CD4-positive, alpha-beta T cell treated with Interleukin-1 beta for 1 hour (primary cell): ENCODE data around the gene AHNAK.

ENCODE experiments used
- DNase-seq, 2 donors: peaks; one replicate each; pipeline ENCODE4 v3.0.0-alpha.2; 2020 to 2022

The AHNAK gene

DNA sequence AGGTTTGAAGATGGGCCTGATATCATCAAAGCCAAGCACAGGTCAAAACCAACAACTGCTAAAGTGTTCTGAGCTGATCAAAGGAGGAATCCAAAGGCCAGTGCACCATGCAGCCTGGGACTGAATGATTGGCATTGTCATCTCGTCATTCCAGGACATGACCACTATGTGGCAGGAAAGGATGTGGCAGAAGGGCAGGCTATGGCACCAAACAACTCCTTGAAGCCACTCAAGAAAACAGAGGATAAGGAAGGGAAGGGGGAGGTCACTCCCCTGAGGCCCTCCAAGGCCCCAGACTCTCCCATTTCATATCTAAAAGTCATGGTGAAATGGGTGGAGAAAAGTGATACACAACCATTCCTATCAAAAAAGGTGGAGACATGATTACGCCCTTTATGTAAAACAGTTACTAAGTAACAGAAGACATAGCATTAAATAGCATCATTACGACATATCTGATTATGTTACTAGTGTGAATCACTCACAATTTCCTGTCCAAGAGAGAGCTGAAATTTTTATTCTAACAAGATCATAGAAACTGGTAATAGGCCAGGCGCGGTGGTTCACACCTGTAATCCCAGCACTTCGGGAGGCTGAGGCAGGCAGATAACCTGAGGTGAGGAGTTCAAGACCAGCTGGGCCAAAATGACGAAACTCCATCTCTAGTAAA, 49.3 kb downstream of the AHNAK start:
- peak; percentile 27 to 38 for DNase-seq

GRCh38 chr11:62496676-62497075, 49.9 kb downstream of the AHNAK start:
- DNase-seq = no peak

- DNase-seq = no peak
Observed at GRCh38 chr11:62494246-62494645, 52.4 kb downstream of the AHNAK start.

DNA sequence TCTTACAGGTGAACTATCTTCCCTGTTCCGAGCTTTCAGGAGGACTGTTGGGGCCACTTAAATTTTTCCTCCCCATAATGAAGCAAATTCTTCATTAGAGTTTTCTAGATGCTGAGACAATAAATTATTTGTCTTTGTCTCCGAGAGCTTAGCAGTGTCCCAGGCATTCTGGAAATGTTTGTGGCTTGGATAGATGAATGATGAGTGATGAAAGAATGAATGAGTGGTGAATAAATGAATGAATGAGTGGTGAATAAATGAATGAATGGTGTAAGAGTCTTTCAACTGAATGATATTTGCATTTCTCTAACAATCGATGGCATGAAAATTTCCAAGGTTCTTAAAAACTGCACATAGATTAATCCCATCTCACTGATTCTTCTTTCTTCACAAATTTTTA, 52.8 kb downstream of the AHNAK start:
- DNase-seq = no peak

DNA sequence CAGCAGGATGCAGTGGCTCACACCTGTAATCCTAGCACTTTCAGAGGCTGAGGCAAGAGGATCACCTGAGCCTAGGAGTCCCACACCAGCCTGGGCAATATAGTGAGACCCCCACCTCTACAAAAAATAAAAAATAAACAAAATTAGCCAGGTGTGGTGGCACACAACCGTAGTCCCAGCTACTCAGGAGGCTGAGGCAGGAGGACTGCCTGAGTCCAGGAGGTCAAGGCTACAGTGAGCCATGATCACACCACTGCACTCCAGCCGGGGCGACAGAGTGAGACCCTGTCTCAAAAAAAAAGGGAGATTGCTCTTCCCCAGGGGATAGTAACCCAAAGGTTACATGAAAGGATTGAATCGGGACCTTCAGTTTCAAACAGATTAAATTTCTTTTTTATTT, 54.0 kb downstream of the AHNAK start:
- no peak for DNase-seq

- no peak for DNase-seq
Observed at GRCh38 chr11:62491571-62492329, 54.9 kb downstream of the AHNAK start.

DNA sequence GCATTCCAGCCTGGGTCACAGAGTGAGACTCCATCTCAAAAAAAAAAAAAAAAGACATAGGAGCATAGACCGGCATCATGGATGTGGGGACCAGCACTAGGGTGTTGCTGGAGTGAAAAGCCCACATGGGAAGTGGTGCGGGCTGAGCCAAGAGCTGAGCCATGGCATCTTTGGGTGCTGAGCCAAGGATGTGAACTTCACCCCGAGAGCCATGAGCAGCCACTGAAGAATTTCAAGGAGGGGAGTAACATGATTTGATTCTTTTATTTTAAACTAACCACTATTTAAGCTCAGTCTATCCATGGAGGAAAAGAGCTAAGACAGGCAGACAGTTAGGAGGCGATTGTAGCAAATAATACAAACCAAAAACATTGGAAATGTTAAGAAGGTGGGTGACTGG, 57.4 kb downstream of the AHNAK start:
- DNase-seq = no peak

DNA sequence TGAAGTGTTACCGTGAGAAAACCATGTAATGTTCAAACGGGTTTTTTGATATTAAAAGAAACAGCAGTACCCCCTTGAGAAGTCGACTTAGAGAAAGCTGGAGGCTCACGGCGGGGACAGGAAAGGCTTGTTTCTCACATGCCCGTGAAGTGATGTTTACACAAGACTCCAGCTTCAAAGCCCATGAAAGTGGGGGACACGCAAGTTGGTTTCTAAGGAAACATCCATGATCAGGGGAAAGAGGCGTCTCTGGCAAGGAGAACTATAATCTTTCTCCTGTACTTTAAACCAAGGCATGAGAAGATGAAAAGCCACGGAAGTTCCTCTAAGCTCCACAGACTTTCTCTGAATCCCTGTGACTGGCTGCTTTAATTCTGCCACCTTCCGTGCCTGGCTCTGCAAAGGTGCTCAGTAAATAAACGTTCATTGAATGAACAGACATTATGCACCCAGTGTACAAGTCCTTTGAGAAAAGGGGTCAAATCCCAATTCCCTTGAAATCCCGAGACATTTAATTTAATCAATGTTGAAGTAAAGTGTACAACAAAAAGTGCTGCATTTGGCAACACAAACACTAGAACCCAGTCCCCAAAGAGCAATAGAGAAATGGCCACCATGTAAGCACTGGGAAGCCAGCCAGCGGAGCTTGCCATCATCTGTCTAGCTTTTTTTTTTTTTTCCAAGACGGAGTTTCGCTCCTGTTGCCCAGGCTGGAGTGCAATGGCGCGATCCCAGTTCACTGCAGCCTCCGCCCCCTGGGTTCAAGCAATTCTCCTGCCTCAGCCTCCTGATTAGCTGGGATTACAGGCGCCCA, 58.7 kb downstream of the AHNAK start:
- DNase-seq = no peak

DNA sequence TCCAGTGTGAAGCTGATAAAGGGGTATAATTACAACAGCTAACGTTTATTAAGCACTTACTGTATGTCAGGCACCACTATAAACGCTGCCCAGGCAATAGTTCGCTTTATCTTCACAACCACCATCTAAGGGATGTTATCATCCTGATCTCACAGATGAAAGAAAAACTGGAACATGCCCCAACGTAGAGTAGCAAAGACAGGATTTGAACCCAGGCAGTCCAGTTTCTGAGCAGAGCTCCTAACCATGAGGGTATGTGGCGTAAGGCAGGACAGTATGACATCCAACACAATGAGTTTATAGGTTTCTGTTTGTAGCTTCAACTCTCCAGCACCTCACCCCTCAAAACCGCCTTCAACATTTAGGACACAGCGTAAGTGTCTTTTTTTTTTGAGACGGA, 59.5 kb downstream of the AHNAK start:
- no peak for DNase-seq

DNA sequence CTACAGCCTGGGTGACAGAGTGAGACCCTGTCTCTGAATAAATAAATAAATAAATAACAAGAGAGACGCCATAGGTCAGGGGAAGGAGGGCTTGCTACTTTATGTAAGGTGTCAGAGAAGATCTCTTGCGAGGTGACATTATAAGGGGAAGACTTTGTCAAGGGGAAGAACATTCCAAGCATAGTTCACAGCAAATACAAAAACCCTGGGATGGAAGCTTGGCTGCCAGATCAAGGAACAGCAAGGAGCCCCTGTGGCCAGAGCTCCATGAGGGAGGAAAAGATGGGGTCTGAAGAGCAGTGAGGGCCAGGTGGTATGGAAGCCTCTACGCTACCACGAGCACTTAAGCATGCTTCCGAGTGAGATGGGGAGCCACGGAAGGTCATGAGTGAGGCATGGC, 62.3 kb downstream of the AHNAK start:
- DNase-seq = no peak

DNA sequence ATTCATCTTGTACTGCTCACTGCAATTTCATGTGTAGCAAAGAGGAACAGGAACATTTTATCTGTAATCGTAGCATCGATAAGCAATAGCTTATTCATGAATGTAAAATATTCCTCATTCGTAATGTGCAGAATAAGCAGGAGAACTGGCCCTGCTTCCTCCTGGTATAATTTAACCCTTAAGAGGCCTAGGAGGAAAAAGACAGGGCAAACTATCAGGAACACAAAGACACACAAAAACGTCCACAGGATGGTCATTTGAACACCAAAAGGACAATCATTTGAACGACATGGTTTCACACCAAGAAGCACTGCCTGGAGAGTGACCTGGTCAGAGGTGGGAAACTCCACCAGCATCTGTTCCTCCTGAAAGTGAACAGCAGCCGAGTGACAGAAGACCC, 63.9 kb downstream of the AHNAK start:
- no peak for DNase-seq

DNA sequence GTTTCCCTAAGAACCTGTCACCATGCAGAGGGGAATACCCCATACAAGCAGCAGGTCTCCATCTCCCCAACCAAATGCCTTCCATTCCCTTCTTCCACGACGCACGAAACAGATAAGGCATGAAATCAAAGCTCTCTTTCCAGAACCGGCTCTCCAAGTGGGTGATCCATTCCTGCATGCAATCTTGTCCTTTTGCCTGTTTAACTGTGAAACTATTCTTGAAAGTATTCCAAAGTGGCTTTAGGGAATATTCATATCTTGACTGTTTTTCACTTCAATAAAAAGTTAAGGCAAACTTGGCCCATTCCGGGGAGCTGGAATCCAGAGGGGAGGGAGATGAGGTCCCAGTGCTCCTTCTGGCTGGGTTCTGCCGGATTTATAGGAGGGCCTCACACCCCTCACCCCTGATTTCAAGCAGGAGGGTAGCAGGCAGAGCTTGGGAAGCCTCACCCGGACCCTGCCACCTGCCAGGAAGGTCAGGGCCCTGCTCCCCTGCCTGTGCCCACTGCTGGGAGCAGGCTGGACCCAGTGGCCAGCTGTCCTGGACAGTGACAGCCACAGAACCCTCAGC, 66.9 kb downstream of the AHNAK start:
- no peak for DNase-seq

- no peak for DNase-seq
Observed at GRCh38 chr11:62477927-62478326, 68.7 kb downstream of the AHNAK start.

- no peak for DNase-seq
Observed at GRCh38 chr11:62472063-62472884, 74.3 kb downstream of the AHNAK start.

- no peak for DNase-seq
Observed at GRCh38 chr11:62471603-62472002, 75.0 kb downstream of the AHNAK start.

GRCh38 chr11:62468577-62468976, 78.0 kb downstream of the AHNAK start:
- DNase-seq = no peak

GRCh38 chr11:62466444-62466843, 80.2 kb downstream of the AHNAK start:
- no peak for DNase-seq

GRCh38 chr11:62464655-62465054, 82.0 kb downstream of the AHNAK start:
- DNase-seq = no peak

DNA sequence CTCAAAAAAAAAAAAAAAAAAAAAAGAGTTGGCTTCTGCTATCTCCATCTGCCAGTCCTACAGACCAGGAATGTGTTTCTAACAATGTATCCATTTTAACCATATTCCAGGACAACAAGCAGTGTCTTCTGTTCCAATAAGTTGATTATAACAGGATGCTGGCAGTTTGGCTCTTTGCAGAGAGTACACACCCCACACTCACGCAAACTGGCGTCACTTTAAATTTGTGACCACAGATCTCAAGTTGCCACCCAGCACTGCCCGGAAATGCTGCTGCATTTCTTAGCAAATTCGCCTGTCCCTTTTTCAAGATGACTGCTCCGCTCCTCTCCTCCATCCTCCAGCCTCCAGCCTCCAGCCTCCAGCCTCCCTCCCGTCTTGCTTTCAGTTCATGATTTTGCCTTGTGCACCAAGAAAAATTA, 83.5 kb downstream of the AHNAK start:
- no peak for DNase-seq

DNA sequence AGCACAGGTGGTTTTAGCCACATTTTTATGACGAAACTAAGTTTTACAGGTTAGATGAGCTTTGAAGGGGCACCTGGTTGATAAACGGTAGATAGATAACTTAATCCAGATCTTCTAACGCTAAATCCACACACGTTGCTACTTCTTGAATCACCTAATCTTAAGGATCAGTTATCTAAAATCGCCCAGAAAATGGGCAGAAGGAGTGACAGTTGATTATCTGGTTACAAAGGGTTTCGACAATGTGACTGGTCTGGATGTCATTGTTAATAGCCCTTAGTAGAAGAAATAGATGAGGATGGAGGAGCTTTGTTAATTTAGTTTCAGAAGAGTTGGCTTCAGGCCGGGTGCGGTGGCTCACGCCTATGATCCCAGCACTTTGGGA, 84.1 kb downstream of the AHNAK start:
- no peak for DNase-seq

DNA sequence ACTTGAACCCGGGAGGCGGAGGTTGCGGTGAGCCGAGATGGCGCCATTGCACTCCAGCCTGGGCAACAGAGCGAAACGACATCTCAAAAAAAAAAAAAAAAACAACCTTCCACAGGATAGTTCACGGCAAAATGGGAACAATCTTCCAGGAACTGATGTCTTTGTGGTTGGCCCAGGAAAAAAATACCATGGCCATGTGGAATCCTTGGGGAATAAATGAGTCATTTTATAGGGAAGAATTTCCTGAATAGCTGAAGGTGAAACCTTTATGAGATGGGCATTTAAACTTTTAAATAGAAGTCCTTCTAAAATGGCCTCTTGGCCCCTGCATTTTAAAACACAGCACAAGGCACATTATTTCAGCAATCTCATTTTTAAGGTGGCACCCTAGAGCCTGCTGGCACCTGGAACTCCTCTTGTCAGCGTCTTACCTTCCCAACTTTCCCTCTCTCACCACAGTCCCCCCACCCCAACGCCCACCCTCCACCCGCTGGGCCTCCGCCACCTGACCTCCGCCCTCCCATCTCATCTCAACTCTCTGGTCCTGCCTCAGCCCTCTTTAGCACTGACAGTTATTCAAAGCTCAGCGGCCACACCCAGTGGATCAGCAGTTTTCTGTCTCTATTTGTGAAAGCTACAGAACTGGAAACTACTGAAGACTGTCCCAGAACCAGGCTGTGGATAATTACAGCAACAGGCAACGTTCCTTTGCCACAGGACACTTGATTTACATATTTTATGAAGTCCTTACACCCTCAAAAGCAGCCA, 84.7 kb downstream of the AHNAK start:
- no peak for DNase-seq

DNA sequence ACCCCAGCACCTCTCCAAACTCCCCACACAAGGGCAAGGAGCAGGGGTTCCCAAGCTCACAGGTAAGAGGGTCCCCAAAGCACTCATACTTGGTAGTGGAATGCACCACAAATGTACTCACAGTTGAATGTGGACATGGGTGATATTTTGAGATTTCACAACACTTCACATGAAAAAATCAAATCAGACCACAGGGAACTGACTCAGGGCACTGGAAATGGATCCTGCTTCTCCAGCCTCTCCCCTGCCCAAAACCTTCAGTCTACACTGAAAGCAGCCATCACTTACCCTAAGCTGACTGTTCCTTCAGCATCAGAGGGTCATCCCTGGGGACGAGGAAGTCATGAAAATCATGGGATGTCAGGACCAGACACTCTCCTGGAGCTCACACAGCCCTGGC, 87.5 kb downstream of the AHNAK start:
- DNase-seq = no peak
